ENCODE measurements around the gene ZNF274. TPM values are rescaled to one million over a fixed set of nuclear protein-coding genes. Genes with fewer than 3 reads are reported as not detected.

Gene ZNF274
- total RNA-seq, 1 experiment from 2014 or later = 28.7 TPM

- no peak overlapping the region for H3K4me3 Mint-ChIP-seq
- no peak overlapping the region for H3K4ac ChIP-seq (ENCODE audit: low read depth, low read length)
- no peak overlapping the region for H3K9ac ChIP-seq (ENCODE audit: extremely low read depth, insufficient read length, low read length)
- TF ChIP-seq CTCF (conservative IDR thresholded peaks at IDR 0.05) = no peak
- H3T11ph ChIP-seq (ENCODE audit: low read length) = no peak overlapping the region
- H2AFZ ChIP-seq (ENCODE audit: low read length) = no peak overlapping the region
- peaks cover 5% of the 10 kb centered on the region for H3K9me3 ChIP-seq (ENCODE audit: control insufficient read depth, low read depth, low read length)
- no peaks in the 10 kb centered on the region for H3K79me2 ChIP-seq (ENCODE audit: insufficient read depth, low read length)
- no peak overlapping the region for H4K5ac ChIP-seq (ENCODE audit: insufficient read length, low read depth, low read length)
- no peak overlapping the region for H3K27ac Mint-ChIP-seq
- no peaks in the 10 kb centered on the region for H3K79me1 ChIP-seq (ENCODE audit: insufficient read depth, low read depth, low read length, poor library complexity, severe bottlenecking)
- 0 out of 2 replicates have a peak, but pooled peaks cover 4% of the 10 kb centered on the region for H3K27me3 Mint-ChIP-seq (ENCODE audit: low read depth)
- no peak overlapping the region for H3K18ac ChIP-seq (ENCODE audit: insufficient read length, low read depth, low read length)
- H2BK15ac ChIP-seq (ENCODE audit: low read depth, low read length) = no peak overlapping the region
- no peak overlapping the region for H4K91ac ChIP-seq (ENCODE audit: insufficient read length, low read depth, low read length)
- H3K56ac ChIP-seq (ENCODE audit: insufficient read length, low read depth, low read length) = no peak overlapping the region
- no peak overlapping the region for H2BK12ac ChIP-seq (ENCODE audit: insufficient read length, low read depth, low read length)
- H2AK5ac ChIP-seq (ENCODE audit: insufficient read length, low read length) = no peak overlapping the region
- H3K27ac ChIP-seq (ENCODE audit: insufficient read length, low read depth, low read length) = no peak overlapping the region
- no peak overlapping the region for H2BK20ac ChIP-seq (ENCODE audit: low read depth, low read length, poor library complexity, severe bottlenecking)
- no CpG with 5 or more reads among the region's 25 CpGs for WGBS (ENCODE audit: extremely low coverage, insufficient read length, low lambda C conversion rate)
- H3K9me3 Mint-ChIP-seq = peaks cover 43 to 63% of the 10 kb centered on the region in 2 experiments
- no peak overlapping the region for H3K23ac ChIP-seq (ENCODE audit: insufficient read length, low read depth, low read length)
- no peak overlapping the region for H4K8ac ChIP-seq (replicated peaks; ENCODE audit: insufficient read length, low read depth, low read length)
- H3K36me3 Mint-ChIP-seq (ENCODE audit: insufficient read depth in 1 of 3, low read depth in 3 of 3) = peaks cover 15 to 20% (median 15%) of the 10 kb centered on the region in 3 experiments
- H2BK120ac ChIP-seq (ENCODE audit: low read depth, low read length, poor library complexity, severe bottlenecking) = no peak overlapping the region
- no peak for DNase-seq
- H3K14ac ChIP-seq (ENCODE audit: insufficient read depth, low read length) = no peak overlapping the region
- H3K27me3 ChIP-seq (ENCODE audit: insufficient read depth, low read length) = no peaks in the 10 kb centered on the region
- no peak overlapping the region for H3K4me2 ChIP-seq (ENCODE audit: insufficient read depth, insufficient read length, low read length)
- H3K23me2 ChIP-seq (ENCODE audit: insufficient read length, low read depth, low read length, poor library complexity, severe bottlenecking) = no peaks in the 10 kb centered on the region
- no peaks in the 10 kb centered on the region for H3K4me1 Mint-ChIP-seq
- no peaks in the 10 kb centered on the region; the same call in 1 of the 2 replicates for H3K4me1 ChIP-seq (ENCODE audit: insufficient read depth, low read length)
- no peak overlapping the region for H2BK5ac ChIP-seq (ENCODE audit: insufficient read length, low read length)
- no peaks in the 10 kb centered on the region for H4K20me1 ChIP-seq (ENCODE audit: control insufficient read depth, insufficient read depth, insufficient read length)
Observed at GRCh38 chr19:58217607-58218391, 34.9 kb downstream of the ZNF274 start.
